C4-2B (cell line): ENCODE data around the gene RNF149.
"Not testable (repeated sequence)": the region's sequence is repeated elsewhere in the genome, so short reads cannot be mapped to it uniquely, and the experiment has no call there.

ENCODE experiments used
- H3K27ac ChIP-seq: fragments of 450-650 bp; 2 replicates; pipeline ENCODE4 v1.5.1; 2017
- CTCF ChIP-seq: fragments of 450-650 bp; conservative IDR thresholded peaks from 2 replicates; pipeline ENCODE4 v1.5.1; 2017; ENCODE audit warnings: mild to moderate bottlenecking
- ZFX ChIP-seq: fragments of 450-650 bp; IDR thresholded peaks from 2 replicates; pipeline ENCODE4 v1.6.1; 2017

Gene RNF149

GRCh38 chr2:101329026-101329425 is 20.5 kb upstream of the RNF149 start:
- H3K27ac ChIP-seq, result no peak overlapping the region
- no peak for TF ChIP-seq ZFX
- no peak for TF ChIP-seq CTCF

- peak overlapping the region; percentile 68 for H3K27ac ChIP-seq
- TF ChIP-seq ZFX (no peak), CTCF (no peak)
These were observed 20.0 kb upstream of the RNF149 start for GRCh38 chr2:101328474-101329007.

GRCh38 chr2:101327863-101328394 is 19.4 kb upstream of the RNF149 start:
- peak overlapping the region; percentile 68 for H3K27ac ChIP-seq
- no peak for TF ChIP-seq CTCF
- TF ChIP-seq ZFX, result no peak

GRCh38 chr2:101325425-101325824 is 16.9 kb upstream of the RNF149 start:
- TF ChIP-seq ZFX (no peak), CTCF (no peak)
- H3K27ac ChIP-seq, result no peak overlapping the region

- not testable (repeated sequence) for H3K27ac ChIP-seq
These were observed 8.1 kb upstream of the RNF149 start for GRCh38 chr2:101316568-101316967.

- TF ChIP-seq CTCF (no peak), ZFX (no peak)
- H3K27ac ChIP-seq, result no peak overlapping the region
These were observed 3.2 kb upstream of the RNF149 start for GRCh38 chr2:101311696-101312017.

GRCh38 chr2:101310834-101311695 is 2.6 kb upstream of the RNF149 start:
- TF ChIP-seq CTCF, result no peak
- no peak for TF ChIP-seq ZFX
- no peak overlapping the region for H3K27ac ChIP-seq
